Measurements from ENCODE around the gene DNM2.

Gene DNM2

DNA sequence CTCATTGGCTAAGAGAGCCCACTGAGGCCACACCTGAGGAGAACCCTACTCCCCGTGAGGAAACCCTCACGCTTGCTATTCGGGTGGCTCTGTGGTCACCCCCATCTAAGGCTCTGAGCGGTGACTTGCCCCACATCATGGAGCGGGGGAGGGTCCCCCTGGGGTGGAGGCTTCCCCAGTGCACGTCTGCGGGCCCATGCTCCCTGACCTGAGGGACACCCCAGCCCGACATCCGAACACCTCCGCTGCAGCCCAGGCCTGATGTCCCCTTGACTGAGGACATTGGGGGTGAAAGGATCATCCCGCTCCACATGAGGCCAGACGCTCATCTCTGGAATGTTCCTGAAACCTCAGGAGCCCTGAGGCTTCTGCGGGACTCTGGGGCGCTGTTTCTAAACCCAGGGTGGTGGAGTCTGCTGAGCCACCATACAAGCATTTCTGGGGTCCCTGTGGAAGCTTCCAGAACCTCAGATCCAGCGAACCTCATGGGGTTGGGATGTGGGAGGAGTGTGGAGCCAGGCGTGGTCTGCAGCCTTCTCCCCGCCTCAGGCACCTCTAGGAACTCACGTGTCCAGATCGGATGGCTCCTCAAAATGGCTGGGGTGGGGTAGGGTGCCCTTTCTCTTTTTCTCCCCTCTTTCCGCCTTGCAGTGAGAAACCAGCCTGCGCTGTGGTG, 98.2 kb downstream of the DNM2 start:
- peak overlapping the region; percentile 49 to 96 for H3K27ac Mint-ChIP-seq
- H3K4me1 Mint-ChIP-seq (ENCODE audit: low read depth in 2 of 2), result peaks cover 29 to 46% of the 10 kb centered on the region in 2 donors
- H3K4me3 Mint-ChIP-seq, result no peak overlapping the region
- H3K27me3 Mint-ChIP-seq, result no peaks in the 10 kb centered on the region
- peaks cover 40% of the 10 kb centered on the region for H3K36me3 Mint-ChIP-seq (ENCODE audit: insufficient read depth)
- no peaks in the 10 kb centered on the region for H3K9me3 Mint-ChIP-seq
- ATAC-seq (replicated peaks) (no peak), DNase-seq (no peak)

GRCh38 chr19:10816691-10817090, 98.8 kb downstream of the DNM2 start:
- H3K4me1 Mint-ChIP-seq (ENCODE audit: low read depth in 2 of 2), result peaks cover 29 to 46% of the 10 kb centered on the region in 2 donors
- no peak for ATAC-seq (replicated peaks)
- peaks cover 42% of the 10 kb centered on the region for H3K36me3 Mint-ChIP-seq (ENCODE audit: insufficient read depth)
- H3K9me3 Mint-ChIP-seq, result no peaks in the 10 kb centered on the region
- peak overlapping the region; percentile 49 to 90 for H3K27ac Mint-ChIP-seq
- no peak for DNase-seq
- H3K4me3 Mint-ChIP-seq, result no peak overlapping the region
- no peaks in the 10 kb centered on the region for H3K27me3 Mint-ChIP-seq

DNA sequence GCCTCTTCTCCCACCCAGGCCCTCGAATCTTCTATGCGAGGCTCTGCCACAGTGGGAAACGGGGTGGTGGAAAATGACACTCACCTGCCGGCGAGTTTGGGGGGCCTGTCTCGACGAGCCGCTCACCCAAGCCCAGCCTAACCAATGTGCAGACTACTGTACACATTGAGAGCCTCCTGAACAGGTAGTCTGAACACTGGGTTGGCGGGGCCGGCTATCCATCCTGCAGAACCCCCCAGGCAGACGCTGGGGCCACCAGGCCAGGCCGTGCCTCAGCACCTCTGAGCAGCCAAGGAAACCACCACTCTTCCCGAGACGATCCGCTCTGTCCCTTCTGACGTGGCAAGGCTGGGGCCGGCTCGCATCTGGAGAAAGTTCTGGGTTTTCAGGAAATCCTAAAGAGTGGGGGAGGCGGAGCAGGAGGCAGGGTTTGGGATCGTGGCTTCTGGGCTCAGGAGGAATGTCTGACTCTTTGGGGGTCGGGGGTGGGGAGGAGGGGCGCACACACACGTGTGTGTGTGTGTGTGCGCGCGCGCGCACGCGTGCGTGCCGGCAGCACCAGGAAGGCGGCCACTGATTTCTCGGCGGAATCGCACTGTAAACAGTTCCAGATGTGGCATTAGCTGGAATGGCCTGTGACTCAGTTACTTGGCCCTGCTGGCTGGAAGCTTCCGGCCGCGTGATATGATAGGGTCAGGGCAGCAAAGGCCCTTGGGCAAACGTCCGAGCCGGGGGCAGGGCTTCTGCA, 99.6 kb downstream of the DNM2 start:
- Mint-ChIP-seq H3K27me3 (no peaks in the 10 kb centered on the region), H3K9me3 (no peaks in the 10 kb centered on the region), H3K27ac (no peak overlapping the region), H3K4me3 (no peak overlapping the region), H3K4me1 (ENCODE audit: low read depth in 2 of 2) (peaks cover 27 to 40% of the 10 kb centered on the region in 2 donors), H3K36me3 (ENCODE audit: insufficient read depth) (peaks cover 39% of the 10 kb centered on the region)
- ATAC-seq (replicated peaks) (no peak), DNase-seq (no peak)

DNA sequence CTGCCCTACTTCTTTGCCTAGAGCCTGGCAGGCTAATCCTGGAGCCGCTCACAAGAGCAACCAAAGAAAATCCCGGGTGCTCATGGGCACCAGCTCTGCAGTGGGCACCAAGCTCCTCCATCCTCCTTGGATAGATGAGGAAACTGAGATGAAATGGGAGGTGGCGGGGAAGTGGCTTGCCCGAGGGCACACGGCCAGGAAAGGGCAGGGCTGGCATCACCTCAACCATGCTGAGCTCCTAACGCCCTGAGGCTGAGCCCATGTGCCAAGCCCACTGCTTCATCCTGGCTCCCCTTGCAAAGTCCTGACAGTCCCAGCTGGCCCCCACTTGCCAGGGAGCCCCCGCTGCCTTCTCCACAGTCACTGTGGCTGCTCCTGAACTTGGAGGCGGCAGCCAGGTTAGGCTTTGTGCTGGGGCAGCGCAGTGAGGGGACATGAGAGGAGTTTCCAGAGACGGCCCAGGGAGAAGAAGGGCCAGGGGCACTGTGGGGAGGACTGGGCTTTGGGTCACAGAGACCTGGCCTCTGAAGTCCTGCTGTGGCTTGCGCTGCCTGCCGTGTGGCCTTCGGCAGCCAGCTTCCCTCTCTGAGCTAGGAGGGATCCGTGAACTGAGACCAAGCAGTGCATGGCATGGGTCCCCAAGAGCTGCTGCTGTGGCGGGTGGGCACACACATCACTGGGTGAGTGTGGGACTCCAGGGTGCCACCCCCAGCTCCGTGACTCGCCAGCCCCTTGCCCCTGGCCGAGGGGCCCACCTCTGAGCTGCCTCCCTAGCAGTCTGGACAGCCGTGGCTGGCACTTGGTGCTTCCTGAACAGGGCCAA, 100.6 kb downstream of the DNM2 start:
- Mint-ChIP-seq H3K27me3 (no peaks in the 10 kb centered on the region), H3K27ac (peak overlapping the region in 1 of 2 donors; percentile 84), H3K4me1 (ENCODE audit: low read depth in 2 of 2) (peaks cover 18 to 31% of the 10 kb centered on the region in 2 donors), H3K9me3 (no peaks in the 10 kb centered on the region), H3K4me3 (no peak overlapping the region), H3K36me3 (ENCODE audit: insufficient read depth) (peaks cover 41% of the 10 kb centered on the region)
- ATAC-seq (replicated peaks), result no peak
- no peak for DNase-seq

- ATAC-seq (replicated peaks), result no peak
- H3K36me3 Mint-ChIP-seq (ENCODE audit: insufficient read depth), result peaks cover 47% of the 10 kb centered on the region
- H3K9me3 Mint-ChIP-seq, result no peaks in the 10 kb centered on the region
These were observed 101.5 kb downstream of the DNM2 start for GRCh38 chr19:10819124-10820060.

GRCh38 chr19:10820173-10820572, 102.3 kb downstream of the DNM2 start:
- peak overlapping the region; percentile 89 to 90 for H3K27ac Mint-ChIP-seq
- no peak for DNase-seq
- H3K36me3 Mint-ChIP-seq (ENCODE audit: insufficient read depth), result peaks cover 51% of the 10 kb centered on the region
- H3K9me3 Mint-ChIP-seq, result no peaks in the 10 kb centered on the region
- ATAC-seq (replicated peaks), result no peak
- H3K4me3 Mint-ChIP-seq, result peak overlapping the region in 1 of 2 donors; percentile 20
- peaks cover 9 to 18% of the 10 kb centered on the region in 2 donors for H3K4me1 Mint-ChIP-seq (ENCODE audit: low read depth in 2 of 2)
- H3K27me3 Mint-ChIP-seq, result no peaks in the 10 kb centered on the region

More at GRCh38 chr19:10819124-10820060, 101.5 kb downstream of the DNM2 start:
- H3K27ac Mint-ChIP-seq, result peak overlapping the region; percentile 89 to 90
- no peak overlapping the region for H3K4me3 Mint-ChIP-seq
- no peak for DNase-seq
- H3K27me3 Mint-ChIP-seq, result no peaks in the 10 kb centered on the region
- H3K4me1 Mint-ChIP-seq (ENCODE audit: low read depth in 2 of 2), result peaks cover 16 to 25% of the 10 kb centered on the region in 2 donors

GRCh38 chr19:10823690-10824089, 105.8 kb downstream of the DNM2 start:
- no peak for DNase-seq
- Mint-ChIP-seq H3K4me3 (no peak overlapping the region), H3K4me1 (ENCODE audit: low read depth in 2 of 2) (peaks cover 9 to 13% of the 10 kb centered on the region in 2 donors), H3K36me3 (ENCODE audit: insufficient read depth) (peaks cover 70% of the 10 kb centered on the region), H3K27ac (peak overlapping the region in 1 of 2 donors; percentile 69), H3K27me3 (no peaks in the 10 kb centered on the region), H3K9me3 (no peaks in the 10 kb centered on the region)
- no peak for ATAC-seq (replicated peaks)

DNA sequence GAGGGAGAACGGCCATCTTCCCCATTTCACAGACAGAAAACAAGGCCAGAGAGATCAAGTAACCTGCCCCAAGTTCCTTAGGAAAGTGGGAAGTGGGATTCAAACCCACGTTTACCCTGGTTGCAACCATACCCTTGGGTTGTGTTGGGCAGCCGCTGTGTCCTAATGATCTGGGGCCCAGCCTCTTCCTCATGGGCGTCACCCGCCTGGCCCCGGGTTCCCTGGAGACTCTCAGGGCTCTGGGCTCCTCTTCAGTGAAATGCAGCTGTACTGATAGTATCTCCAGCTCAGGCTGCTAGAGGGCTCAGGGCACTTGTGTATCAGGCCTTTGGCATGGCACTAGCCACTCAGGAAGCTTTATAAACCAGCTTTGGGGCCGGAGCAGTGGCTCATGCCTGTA, 108.4 kb downstream of the DNM2 start:
- H3K27ac Mint-ChIP-seq, result no peak overlapping the region

DNA sequence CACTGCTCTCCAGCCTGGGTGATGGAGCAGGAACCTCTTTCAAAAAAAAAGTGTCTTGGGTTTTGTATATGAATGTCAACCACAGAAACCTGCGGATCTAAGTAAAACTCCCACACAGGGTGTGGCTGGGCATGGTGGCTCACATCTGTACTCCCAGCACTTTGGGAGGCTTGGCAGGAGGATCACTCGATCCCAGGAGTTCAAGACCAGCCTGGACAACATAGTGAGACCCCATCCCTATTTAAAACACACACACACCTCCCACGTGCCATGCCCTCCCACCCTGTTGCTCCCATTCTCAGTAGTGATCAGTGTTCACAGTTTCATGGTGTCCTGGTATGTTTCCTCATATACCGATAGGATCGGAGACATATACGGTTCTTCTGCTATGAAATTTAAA, 109.0 kb downstream of the DNM2 start:
- H3K36me3 Mint-ChIP-seq (ENCODE audit: insufficient read depth), result peaks cover 66% of the 10 kb centered on the region
- DNase-seq (no peak), ATAC-seq (replicated peaks) (no peak)
- no peaks in the 10 kb centered on the region for H3K27me3 Mint-ChIP-seq
- no peak overlapping the region for H3K27ac Mint-ChIP-seq
- peaks cover 0 to 1% of the 10 kb centered on the region in 2 donors for H3K4me1 Mint-ChIP-seq (ENCODE audit: low read depth in 2 of 2)
- H3K9me3 Mint-ChIP-seq, result no peaks in the 10 kb centered on the region
- H3K4me3 Mint-ChIP-seq, result no peak overlapping the region

More for the DNA sequence above, 108.4 kb downstream of the DNM2 start:
- Mint-ChIP-seq H3K9me3 (no peaks in the 10 kb centered on the region), H3K4me3 (no peak overlapping the region), H3K27me3 (no peaks in the 10 kb centered on the region), H3K4me1 (ENCODE audit: low read depth in 2 of 2) (peaks cover 0 to 1% of the 10 kb centered on the region in 2 donors), H3K36me3 (ENCODE audit: insufficient read depth) (peaks cover 72% of the 10 kb centered on the region)
- ATAC-seq (replicated peaks), result no peak
- DNase-seq, result no peak

- Mint-ChIP-seq H3K36me3 (ENCODE audit: insufficient read depth) (peaks cover 68% of the 10 kb centered on the region), H3K4me3 (no peak overlapping the region), H3K9me3 (no peaks in the 10 kb centered on the region), H3K27ac (peak overlapping the region; percentile 46 to 82), H3K4me1 (ENCODE audit: low read depth in 2 of 2) (no peaks in the 10 kb centered on the region), H3K27me3 (no peaks in the 10 kb centered on the region)
- DNase-seq (no peak), ATAC-seq (replicated peaks) (peak; percentile 29)
These were observed 111.3 kb downstream of the DNM2 start for GRCh38 chr19:10828981-10829821.

GRCh38 chr19:10829967-10830366, 112.1 kb downstream of the DNM2 start:
- H3K27ac Mint-ChIP-seq, result peak overlapping the region; percentile 46 to 82
- no peak for ATAC-seq (replicated peaks)

DNA sequence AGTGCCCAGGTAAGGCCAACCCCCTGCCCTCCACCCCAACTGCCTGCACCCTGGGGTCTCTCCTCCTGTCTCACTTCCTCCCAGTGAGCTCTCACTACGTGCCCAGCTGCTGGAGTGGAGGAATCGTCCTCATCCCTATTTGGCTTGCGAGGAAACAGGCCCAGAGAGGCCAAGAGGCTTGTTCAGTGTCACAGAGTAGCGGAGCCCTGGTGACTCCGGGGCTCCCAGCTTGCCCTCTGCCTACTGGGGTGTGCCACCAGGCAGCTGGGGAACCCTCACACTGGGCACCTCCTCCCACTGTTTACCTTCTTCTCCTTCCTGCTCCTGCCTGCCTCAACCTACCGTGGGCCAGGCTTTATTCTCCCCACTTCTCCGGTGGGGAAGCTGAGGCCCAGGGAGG, 112.5 kb downstream of the DNM2 start:
- H3K27me3 Mint-ChIP-seq, result no peaks in the 10 kb centered on the region
- H3K4me3 Mint-ChIP-seq, result no peak overlapping the region
- H3K27ac Mint-ChIP-seq, result peak overlapping the region; percentile 46 to 82
- peaks cover under 1 to 5% of the 10 kb centered on the region in 2 donors for H3K4me1 Mint-ChIP-seq (ENCODE audit: low read depth in 2 of 2)
- DNase-seq, result no peak
- H3K9me3 Mint-ChIP-seq, result no peaks in the 10 kb centered on the region
- H3K36me3 Mint-ChIP-seq (ENCODE audit: insufficient read depth), result peaks cover 63% of the 10 kb centered on the region
- no peak for ATAC-seq (replicated peaks)

More at GRCh38 chr19:10829967-10830366, 112.1 kb downstream of the DNM2 start:
- peaks cover 0 to 2% of the 10 kb centered on the region in 2 donors for H3K4me1 Mint-ChIP-seq (ENCODE audit: low read depth in 2 of 2)
- H3K27me3 Mint-ChIP-seq, result no peaks in the 10 kb centered on the region
- no peaks in the 10 kb centered on the region for H3K9me3 Mint-ChIP-seq
- no peak overlapping the region for H3K4me3 Mint-ChIP-seq
- peaks cover 63% of the 10 kb centered on the region for H3K36me3 Mint-ChIP-seq (ENCODE audit: insufficient read depth)
- DNase-seq, result no peak

Measured in effector memory CD8-positive, alpha-beta T cell (primary cell).